Activated CD8-positive, alpha-beta memory T cell treated with anti-CD3 and anti-CD28 coated beads for 48 hours (primary cell): ENCODE measurements around the gene POMP.

Experiments used
- DNase-seq, 3 experiments: peaks; one replicate each; pipeline ENCODE4 v3.0.0-alpha.2; 2020; ENCODE audit warnings: low read depth in 2 of 3, low spot score in 2 of 3

Gene POMP, protein sequence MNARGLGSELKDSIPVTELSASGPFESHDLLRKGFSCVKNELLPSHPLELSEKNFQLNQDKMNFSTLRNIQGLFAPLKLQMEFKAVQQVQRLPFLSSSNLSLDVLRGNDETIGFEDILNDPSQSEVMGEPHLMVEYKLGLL

GRCh38 chr13:28658796-28659620 is at the start of gene POMP:
POMP (plus strand) TSS chr13:28659130; CDS start chr13:28659185, 55 bp downstream.
- peak; percentile 75 to 87 (median 86) for DNase-seq

DNA sequence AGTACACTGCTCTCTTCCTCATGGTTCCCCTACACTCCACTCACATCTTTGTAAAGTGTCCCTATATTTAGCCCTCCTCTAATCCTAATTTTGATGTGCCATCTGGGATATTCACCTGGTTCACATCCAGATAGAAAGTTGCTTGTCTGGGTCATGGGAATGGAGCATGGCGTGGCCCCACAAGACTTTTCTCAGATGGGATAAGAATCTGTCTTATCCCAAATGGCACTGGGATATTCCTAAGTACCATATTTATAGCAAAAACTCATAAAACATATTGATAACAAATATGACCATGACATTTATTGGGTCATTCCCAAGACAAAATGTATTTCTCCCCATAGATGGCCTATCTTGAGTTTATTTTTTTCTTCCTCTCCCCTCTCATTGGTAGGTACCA is 49.5 kb upstream of the POMP start:
- no peak for DNase-seq

- no peak for DNase-seq
Observed at GRCh38 chr13:28609926-28610325, 49.0 kb upstream of the POMP start.

DNA sequence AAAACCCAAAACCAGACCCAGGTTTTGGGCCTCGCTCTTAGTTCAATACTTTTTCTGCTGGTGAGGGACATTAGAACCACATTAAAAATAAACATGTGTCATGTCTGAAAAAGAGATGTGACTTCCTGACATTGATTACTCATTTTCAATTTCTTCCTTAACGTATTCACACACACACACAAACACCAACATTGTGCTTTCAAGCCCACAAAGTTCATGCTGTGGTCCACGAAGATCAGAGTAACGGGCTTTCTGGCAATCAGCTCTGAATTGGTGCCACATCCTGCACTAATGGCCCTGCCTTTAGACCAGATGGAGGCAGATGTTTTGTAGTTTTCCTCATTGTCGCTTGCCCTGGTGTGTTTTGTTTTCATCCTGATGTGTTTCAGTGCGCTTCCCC is 47.9 kb upstream of the POMP start:
- no peak for DNase-seq

- DNase-seq: no peak
Observed at GRCh38 chr13:28611654-28612131, 47.2 kb upstream of the POMP start.

DNA sequence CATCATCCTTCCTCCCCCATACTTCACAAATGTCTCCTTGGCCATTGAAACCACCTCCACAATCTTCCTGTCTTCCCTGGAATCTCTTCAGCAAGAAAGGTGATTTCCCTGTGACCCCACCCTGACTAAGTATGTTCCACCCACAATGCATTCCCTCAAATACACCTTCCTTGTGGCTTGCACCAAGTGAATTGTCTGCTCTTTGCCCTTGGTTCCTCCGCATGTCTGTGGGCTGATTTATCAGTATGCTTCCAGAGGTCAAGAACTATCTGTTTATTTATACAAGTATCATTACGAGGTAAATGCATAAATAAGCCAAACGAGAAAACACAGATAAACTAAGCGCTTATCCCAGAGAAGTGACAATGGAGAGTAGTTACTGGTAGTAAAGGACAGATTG is 45.4 kb upstream of the POMP start:
- no peak for DNase-seq

- DNase-seq: no peak
Observed at GRCh38 chr13:28615916-28616446, 42.9 kb upstream of the POMP start.

DNA sequence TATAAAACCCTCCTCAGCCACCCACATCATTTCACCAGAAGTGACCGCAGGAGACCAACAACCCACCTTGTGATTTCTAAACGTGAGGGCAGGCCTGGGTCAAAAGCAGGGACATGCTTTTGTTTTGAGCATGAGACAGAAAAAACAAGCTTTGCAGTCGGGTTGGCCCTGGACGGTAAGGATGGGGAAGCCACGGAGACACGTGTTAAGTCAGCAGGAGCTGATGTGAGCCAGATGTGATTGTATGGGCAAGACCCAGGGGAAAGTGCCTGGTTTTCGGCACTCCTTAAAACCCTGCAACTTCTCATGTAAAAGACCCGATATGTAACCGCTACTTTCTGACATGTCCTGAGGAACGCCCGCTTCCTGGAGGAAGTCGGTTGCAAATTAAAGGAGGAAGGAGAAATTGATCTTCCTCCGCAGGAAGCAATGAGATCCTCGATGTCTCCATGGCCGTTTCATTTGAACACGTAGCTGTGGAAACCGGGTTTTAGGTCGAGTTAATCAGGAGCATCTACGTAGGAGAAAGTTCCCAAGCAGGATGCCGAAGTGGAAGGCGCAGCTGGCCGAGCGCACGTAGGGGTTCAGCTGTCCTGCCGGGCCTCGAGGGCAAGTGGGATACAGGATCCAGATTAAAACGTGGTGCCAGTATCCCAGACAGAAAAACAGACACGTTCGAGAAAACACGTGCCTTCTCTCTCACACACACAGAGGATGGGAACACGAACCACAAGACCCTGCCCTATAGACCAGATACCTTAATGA is 40.5 kb upstream of the POMP start:
- no peak for DNase-seq

DNA sequence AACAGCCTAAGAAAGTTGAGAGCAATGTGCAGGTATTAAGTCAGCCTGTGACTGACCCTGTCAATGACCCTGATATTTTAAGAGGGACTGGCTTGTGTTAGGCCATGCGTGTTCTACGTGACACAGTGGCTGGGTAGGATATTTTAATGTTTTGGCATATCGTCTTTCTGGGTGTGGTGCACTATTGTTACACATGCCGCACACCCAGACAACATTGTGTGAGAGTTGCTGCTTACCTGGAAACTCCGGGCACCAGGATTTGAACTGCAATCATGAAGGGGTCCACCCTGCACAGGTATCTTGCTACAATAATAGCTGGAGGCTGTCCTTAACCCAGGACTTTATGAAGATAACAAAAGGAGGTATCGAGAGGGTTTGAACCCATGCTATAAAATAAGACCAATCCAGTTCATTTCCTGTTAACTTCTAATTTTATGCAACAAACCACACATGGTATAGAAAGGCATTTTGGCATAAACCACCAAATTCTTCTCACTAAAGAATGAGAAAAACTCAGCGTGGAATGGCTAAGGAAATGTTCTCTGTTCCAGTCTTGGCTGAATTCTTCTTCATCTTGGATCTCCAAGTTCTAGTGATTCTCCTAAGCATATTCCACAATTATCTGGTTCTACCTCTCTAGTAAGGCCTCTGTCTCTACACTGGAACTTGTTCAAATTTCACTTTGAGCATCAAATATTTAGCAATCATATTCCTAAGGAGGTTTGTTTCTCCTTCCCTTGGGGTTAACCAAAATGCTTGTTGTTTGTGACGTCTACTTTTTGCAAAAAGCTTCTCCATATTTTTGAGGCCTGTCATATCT is 38.7 kb upstream of the POMP start:
- no peak for DNase-seq

DNA sequence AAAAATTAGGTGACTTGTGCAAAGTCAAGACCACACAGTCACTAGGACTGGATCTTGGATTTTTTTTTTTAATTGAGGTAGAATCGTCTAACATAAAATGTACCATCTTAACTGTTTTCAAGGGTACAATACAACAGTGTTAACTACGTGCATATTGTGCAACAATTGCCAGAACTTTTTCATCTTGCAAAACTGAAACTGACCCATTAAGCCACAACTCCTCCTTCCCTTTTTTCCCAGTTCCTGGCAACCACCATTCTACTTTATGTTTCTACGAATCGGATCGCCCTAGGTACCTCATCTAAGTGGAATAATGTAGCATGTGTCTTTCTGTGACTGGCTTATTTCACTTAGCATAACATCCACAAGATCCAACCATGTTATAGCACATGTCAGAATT is 37.5 kb upstream of the POMP start:
- DNase-seq: no peak

DNA sequence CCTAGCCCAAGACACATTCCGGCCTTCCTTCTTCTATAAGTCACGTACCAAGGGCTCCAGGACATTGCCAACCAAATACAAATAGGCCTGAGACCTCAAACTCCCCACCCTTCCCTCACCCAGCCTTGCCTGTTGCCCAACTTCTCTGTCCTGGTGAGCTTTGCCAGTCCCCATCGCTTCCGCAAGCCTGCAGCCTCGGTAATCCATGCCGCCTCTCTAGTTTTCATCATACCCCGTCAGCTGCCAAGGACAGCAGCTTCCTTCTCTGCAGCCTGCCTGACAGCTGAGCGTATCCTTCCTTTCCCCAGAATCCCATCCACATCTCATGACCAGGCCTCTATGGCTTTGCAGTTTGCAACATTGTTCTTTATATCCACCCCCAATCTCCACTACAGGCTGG is 36.6 kb upstream of the POMP start:
- DNase-seq: no peak

DNA sequence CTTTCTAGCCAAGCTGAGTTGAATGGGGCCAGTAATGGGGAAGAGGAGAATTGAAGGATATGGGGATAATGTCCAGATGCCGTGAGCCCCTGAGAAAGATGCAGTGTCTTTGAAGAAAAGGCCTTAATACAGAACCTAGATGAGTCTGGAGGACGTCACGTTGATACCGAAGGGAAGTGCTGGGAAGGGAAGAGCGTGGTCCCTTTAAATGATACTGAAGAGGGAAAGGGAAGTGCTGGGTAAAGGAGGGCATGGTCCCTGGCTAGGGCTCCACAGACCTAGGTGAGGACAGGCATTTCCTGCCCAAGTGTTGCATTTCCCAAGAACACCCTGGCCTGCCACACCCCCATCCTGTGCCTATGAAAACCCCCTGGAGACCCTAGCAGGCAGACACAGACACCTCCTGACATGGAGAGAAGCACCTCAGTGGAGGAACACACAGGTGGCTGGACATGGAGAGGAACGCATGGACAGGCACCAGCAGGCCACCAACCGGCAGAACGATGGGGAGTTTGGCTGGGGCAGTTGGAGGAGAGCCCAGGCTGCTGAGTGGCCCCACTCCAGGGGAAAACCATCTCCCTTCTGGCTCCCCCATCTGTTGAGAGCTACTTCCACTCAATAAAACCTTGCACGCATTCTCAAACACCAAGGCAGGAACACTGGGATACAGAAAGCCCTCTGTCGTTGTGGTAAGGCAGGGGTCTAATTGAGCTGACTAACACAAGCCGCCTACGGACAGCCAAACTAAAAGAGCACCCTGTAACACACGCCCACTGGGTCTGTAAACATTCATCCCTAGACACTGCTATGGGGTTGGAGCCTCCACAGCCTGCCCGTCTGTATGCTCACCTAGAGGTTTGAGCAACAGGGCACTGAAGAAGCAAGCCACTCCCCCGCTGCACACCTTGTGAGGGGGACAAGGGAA is 34.9 kb upstream of the POMP start:
- no peak for DNase-seq

GRCh38 chr13:28624707-28625432 is 34.1 kb upstream of the POMP start:
- no peak for DNase-seq

DNA sequence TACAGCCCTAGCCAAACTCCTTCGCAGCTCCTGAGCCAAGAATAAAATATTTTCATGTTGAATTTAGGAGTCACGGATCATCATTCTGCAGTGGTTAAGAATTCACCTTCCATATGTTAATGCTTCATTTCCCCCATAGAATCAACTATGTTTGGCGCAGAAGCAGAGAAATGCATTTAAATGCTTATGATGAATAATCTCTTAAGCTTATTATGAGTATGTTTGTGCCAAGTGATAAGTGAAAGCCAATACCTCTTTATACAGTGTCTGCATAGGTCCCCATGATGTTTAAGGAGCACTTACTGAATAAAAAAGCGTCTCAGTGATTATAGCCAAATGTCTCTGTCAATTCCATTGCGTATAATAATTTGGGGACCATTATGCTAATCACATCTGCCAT is 32.7 kb upstream of the POMP start:
- no peak for DNase-seq

GRCh38 chr13:28628241-28628640 is 30.7 kb upstream of the POMP start:
- no peak for DNase-seq

DNA sequence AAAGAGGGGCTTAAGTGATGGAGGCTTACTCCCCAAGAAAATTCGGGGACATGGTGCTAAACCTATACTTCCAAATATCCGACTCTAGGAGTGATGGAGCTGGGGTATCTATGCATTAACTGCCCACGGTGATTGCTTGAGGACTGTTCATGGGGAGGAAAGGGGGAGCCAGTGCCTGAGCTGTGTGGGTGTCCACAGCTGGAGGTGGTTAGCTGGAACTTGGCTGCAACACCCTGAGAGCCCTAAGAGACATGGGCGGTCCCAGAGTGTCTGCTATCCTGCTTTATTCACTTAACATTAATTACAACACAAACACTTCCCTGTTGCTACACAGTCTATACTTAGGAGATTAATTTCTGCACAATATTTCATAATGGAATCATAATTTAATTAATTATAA is 28.1 kb upstream of the POMP start:
- no peak for DNase-seq

DNA sequence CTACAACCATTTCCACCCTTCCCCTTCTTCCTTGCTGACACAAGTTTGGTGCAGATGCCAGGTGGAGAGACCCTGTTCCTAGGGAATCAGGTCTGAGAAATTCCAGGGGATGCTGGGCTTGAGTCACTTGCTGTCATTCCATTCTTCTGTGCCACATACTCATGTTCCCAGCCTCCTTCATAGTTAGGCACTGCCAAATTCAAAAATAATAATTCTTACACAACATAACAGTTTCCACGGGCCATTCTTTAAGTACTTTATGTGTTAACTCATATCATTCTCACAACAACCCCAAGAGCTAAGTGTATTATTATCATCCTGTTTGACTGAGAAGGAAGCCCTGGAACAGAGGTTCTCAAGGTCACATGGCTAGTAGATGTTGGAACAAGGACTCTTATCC is 27.1 kb upstream of the POMP start:
- DNase-seq: no peak

DNA sequence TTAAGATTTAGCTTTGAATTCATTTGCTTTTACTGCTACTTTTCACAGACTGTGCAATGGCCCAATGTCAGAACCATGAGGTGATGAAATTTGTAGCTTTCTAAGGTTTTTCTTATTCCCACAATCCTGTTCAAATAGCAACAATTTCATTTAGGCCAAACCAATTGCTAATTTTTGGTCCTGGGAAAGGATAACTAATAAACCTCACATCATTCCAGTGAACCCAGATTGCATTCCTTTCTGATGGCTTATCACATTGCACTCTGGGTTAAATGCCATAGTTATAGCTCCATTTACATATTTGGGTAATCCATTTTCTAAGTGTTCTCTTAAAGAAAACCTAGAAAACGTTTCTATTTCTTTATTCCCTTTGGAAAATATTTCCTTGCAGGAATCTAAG is 22.9 kb upstream of the POMP start:
- no peak for DNase-seq

- peak in 1 of 3 experiments; percentile 14 for DNase-seq
Observed at GRCh38 chr13:28636677-28637317, 22.1 kb upstream of the POMP start.
